PFSK-1 (cell line): ENCODE measurements around the gene MARCHF3.

Experiments used
- FOXP2 ChIP-seq: optimal IDR thresholded peaks from 2 replicates; pipeline ENCODE3; 2011; ENCODE audit warnings: borderline replicate concordance, control low read depth, inconsistent platforms; ENCODE audit not compliant: insufficient read depth; ENCODE audit errors: extremely low read length, extremely low read depth
- POLR2AphosphoS5 ChIP-seq: IDR thresholded peaks from 2 replicates; pipeline ENCODE4 v1.6.1; 2012; ENCODE audit warnings: low read depth, mild to moderate bottlenecking, control low read depth, low read length, moderate library complexity
- REST ChIP-seq, 2 experiments: IDR thresholded peaks; 2 replicates each; pipeline versions ENCODE4 v1.6.1 to v1.8.0; 2011 to 2012; ENCODE audit warnings: low read depth in 2 of 2, low read length in 2 of 2, control low read depth in 1 of 2, inconsistent platforms in 1 of 2, mild to moderate bottlenecking in 1 of 2, moderate library complexity in 1 of 2; ENCODE audit not compliant: insufficient read depth in 1 of 2
- SIN3A ChIP-seq: IDR thresholded peaks from 2 replicates; pipeline ENCODE4 v1.6.1; 2012; ENCODE audit warnings: mild to moderate bottlenecking, low read length, moderate library complexity, borderline replicate concordance; ENCODE audit not compliant: insufficient read depth
- TAF1 ChIP-seq: IDR thresholded peaks from 2 replicates; pipeline ENCODE4 v1.6.1; 2012; ENCODE audit warnings: low read length, control low read depth, borderline replicate concordance; ENCODE audit not compliant: insufficient read depth

GRCh38 chr5:126846744-126847455 lies 183.5 kb downstream of the MARCHF3 start:
- no peak for TF ChIP-seq SIN3A
- TF ChIP-seq POLR2AphosphoS5 = no peak
- TF ChIP-seq TAF1 = no peak
- no peak for TF ChIP-seq REST (IDR thresholded peaks at IDR 0.05; ENCODE audit: insufficient read depth in 1 of 2, low read depth in 2 of 2, low read length in 2 of 2)
- no peak for TF ChIP-seq FOXP2
